HL-60 (cell line): Measurements from ENCODE around the gene RNF167.
A peak's percentile ranks its signal among the peaks of the same experiment; 100 is the strongest.

Experiments used
- DNase-seq, 2 experiments: peaks; one replicate each; pipeline ENCODE4 v3.0.0-alpha.2; 2010 to 2020; ENCODE audit warnings: low read depth in 1 of 2, low spot score in 1 of 2
- H3K27ac ChIP-seq: fragments of 250-450 bp; sonication (Bioruptor Pico); replicated peaks from 2 replicates; pipeline ENCODE4 v1.5.1; 2020; ENCODE audit warnings: mild to moderate bottlenecking, moderate library complexity
- H3K27me3 ChIP-seq: fragments of 250-450 bp; sonication (Bioruptor Pico); 2 replicates; pipeline ENCODE4 v1.5.1; 2021; ENCODE audit warnings: mild to moderate bottlenecking, moderate library complexity; ENCODE audit not compliant: insufficient read depth, poor library complexity, severe bottlenecking
- H3K4me3 ChIP-seq: replicated peaks from 2 replicates; pipeline ENCODE4 v1.5.1; 2011; ENCODE audit warnings: mild to moderate bottlenecking, control low read depth, low read length; ENCODE audit not compliant: insufficient read depth
- CTCF ChIP-seq: IDR thresholded peaks from one replicate; pipeline ENCODE4 v1.5.1; 2011; ENCODE audit warnings: low read length, control low read depth, inconsistent platforms; ENCODE audit not compliant: insufficient read depth
- GABPA ChIP-seq: IDR thresholded peaks from 2 replicates; pipeline ENCODE4 v1.6.1; 2012; ENCODE audit warnings: low read depth
- POLR2AphosphoS5 ChIP-seq: IDR thresholded peaks from 2 replicates; pipeline ENCODE4 v1.6.1; 2012; ENCODE audit warnings: low read depth
- REST ChIP-seq: IDR thresholded peaks from 2 replicates; pipeline ENCODE4 v1.6.1; 2012; ENCODE audit warnings: low read depth; ENCODE audit not compliant: insufficient replicate concordance
- SPI1 ChIP-seq: IDR thresholded peaks from 2 replicates; pipeline ENCODE4 v1.6.1; 2012; ENCODE audit warnings: low read depth, mild to moderate bottlenecking, borderline replicate concordance

The RNF167 gene

DNA sequence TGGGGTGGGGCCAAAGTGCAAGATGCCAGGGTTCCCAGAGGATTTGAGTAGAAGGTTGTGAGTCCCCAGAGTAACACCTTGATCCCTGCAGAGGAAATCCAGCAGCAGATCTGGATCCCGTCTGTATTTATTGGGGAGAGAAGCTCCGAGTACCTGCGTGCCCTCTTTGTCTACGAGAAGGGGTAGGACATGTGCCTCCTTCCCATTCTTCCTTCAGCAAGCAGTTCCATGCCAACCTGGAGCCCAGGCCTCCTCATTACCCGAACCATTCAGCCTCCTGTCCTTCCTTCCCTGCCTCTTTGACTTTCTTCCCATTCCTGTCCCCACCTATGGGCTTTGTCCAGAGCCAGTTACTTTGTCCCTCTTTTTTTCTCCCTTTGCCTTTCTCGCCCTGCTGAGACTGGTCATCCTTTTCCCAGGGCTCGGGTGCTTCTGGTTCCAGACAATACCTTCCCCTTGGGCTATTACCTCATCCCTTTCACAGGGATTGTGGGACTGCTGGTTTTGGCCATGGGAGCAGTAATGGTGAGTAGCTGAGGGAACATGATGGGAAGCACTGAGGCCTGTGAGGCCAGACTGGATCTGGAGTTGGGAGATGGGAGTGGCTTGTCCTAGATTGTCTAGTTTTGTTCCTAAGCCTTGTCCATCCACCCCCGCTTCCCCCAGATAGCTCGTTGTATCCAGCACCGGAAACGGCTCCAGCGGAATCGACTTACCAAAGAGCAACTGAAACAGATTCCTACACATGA is 2.9 kb downstream of the RNF167 start:
- Histone ChIP-seq H3K27ac (peak overlapping the region; percentile 98), H3K4me3 (no peak overlapping the region), H3K27me3 (no peaks in the 10 kb centered on the region)
- TF ChIP-seq POLR2AphosphoS5 (no peak), GABPA (no peak), CTCF (no peak), SPI1 (no peak), REST (no peak)
- no peak for DNase-seq

DNA sequence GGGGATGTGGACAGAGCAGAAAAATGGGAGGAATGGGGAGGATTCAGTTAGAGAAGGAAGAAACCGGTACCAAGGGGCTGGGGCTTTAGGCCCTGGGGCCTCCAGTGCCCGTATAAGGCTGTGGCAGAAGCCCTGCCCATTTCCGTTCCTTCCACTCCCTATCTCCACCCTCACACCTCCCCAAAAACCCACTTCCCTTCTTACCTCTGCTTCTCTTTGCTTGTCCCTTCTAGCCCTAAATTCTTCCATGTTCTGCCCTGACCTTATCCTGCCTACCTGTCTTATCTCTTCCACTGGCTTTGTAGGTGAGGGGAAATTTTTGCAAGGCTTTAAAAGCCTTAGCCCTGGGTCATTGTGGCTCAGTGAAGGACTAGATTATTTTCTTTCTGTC is 4.1 kb downstream of the RNF167 start:
- H3K27ac ChIP-seq = peak overlapping the region; percentile 98
- no peak overlapping the region for H3K4me3 ChIP-seq
- peak in 1 of 2 experiments; percentile 77 for DNase-seq

More for the DNA sequence above, 4.1 kb downstream of the RNF167 start:
- no peaks in the 10 kb centered on the region for H3K27me3 ChIP-seq
- TF ChIP-seq SPI1 = peak; percentile 83; the same call in 1 of the 2 replicates
- no peak for TF ChIP-seq CTCF
- no peak for TF ChIP-seq REST
- no peak for TF ChIP-seq POLR2AphosphoS5
- TF ChIP-seq GABPA = no peak
